ENCODE measurements around the gene C3orf52. TPM values are rescaled to one million over a fixed set of nuclear protein-coding genes. Genes with fewer than 3 reads are reported as not detected.

C3orf52 gene
- total and polyA plus RNA-seq, 2 experiments from 2014 or later: 8.1 to 16.6 TPM

DNA sequence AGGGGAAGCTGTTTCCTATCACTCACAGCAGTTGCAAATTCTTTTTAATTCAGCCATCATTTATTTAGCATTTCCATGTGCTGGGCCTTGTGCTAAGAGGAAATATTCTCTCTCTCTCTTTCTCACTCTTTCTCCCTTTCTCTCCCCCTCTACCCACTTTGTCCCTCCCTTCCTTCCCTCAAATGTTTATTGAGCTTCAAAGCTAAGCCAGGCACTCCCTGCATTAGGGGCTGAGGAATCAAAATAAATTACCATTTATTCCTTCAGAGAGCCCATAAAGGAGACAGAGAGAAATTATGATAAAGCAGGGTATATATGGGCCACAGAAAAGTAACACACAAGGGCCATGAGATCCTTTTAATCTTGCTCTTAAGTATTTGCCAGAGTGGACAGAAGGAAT is 44.9 kb upstream of the C3orf52 start (continued):
- TF ChIP-seq CREB1 (CRISPR knock-in tag; IDR thresholded peaks at IDR 0.05; ENCODE audit: low read depth): no peak
- TF ChIP-seq, protein P1, sequence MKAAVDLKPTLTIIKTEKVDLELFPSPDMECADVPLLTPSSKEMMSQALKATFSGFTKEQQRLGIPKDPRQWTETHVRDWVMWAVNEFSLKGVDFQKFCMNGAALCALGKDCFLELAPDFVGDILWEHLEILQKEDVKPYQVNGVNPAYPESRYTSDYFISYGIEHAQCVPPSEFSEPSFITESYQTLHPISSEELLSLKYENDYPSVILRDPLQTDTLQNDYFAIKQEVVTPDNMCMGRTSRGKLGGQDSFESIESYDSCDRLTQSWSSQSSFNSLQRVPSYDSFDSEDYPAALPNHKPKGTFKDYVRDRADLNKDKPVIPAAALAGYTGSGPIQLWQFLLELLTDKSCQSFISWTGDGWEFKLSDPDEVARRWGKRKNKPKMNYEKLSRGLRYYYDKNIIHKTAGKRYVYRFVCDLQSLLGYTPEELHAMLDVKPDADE (IDR thresholded peaks at IDR 0.05): no peak
- no peak for TF ChIP-seq NANOG (IDR thresholded peaks at IDR 0.05; ENCODE audit: borderline replicate concordance)
- TF ChIP-seq, protein P2, sequence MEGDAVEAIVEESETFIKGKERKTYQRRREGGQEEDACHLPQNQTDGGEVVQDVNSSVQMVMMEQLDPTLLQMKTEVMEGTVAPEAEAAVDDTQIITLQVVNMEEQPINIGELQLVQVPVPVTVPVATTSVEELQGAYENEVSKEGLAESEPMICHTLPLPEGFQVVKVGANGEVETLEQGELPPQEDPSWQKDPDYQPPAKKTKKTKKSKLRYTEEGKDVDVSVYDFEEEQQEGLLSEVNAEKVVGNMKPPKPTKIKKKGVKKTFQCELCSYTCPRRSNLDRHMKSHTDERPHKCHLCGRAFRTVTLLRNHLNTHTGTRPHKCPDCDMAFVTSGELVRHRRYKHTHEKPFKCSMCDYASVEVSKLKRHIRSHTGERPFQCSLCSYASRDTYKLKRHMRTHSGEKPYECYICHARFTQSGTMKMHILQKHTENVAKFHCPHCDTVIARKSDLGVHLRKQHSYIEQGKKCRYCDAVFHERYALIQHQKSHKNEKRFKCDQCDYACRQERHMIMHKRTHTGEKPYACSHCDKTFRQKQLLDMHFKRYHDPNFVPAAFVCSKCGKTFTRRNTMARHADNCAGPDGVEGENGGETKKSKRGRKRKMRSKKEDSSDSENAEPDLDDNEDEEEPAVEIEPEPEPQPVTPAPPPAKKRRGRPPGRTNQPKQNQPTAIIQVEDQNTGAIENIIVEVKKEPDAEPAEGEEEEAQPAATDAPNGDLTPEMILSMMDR (conservative IDR thresholded peaks at IDR 0.05; ENCODE audit: low read depth in 2 of 2): no peak

DNA sequence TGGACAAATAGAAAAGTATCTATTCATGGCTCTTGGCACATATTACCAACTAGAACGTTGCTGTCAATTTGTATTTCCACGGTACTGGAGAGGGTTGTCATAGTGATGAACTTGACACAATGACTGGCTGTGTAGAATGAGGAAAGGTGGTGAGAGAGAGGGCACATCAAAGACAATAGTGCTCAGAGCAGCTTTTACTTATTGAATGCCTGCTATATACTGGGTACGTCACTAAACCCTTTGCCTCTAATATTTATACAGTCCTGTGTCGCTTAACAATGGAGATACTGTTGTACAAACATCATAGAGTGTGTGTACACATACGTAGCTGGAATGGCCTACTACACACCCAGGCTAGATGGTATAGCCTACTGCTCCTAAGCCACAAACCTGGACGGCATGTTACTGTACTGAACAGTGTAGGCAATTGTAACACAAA is 43.3 kb upstream of the C3orf52 start:
- Histone ChIP-seq H3K4me1 (ENCODE audit: insufficient read depth) (peaks cover 15% of the 10 kb centered on the region), H2AFZ (no peak overlapping the region), H3K4me3 (no peak overlapping the region), H4K20me1 (replicated peaks; ENCODE audit: insufficient read depth) (no peaks in the 10 kb centered on the region), H3K4me2 (no peak overlapping the region), H3K27me3 (ENCODE audit: insufficient read depth) (no peaks in the 10 kb centered on the region), H3K36me3 (ENCODE audit: insufficient read depth) (peaks cover 2% of the 10 kb centered on the region; the same call in 1 of the 2 replicates), H3K27ac (ENCODE audit: low read depth) (no peak overlapping the region), H3K9me2 (ENCODE audit: insufficient read depth) (no peaks in the 10 kb centered on the region; the same call in 1 of the 2 replicates), H3K79me2 (replicated peaks; ENCODE audit: insufficient read depth) (no peaks in the 10 kb centered on the region), H3F3A (replicated peaks; ENCODE audit: low read depth) (no peaks in the 10 kb centered on the region; the same call in 1 of the 2 replicates)
- DNase-seq (ENCODE audit: low spot score): no peak
- H3K9me3 Mint-ChIP-seq: peaks cover 11% of the 10 kb centered on the region
- TF ChIP-seq STAT1 (IDR thresholded peaks at IDR 0.05; ENCODE audit: unreplicated experiment) (no peak), ZNF462 (CRISPR knock-in tag; IDR thresholded peaks at IDR 0.05) (no peak), EZH2phosphoT487 (IDR thresholded peaks at IDR 0.05; ENCODE audit: unreplicated experiment) (no peak), NANOG (IDR thresholded peaks at IDR 0.05; ENCODE audit: borderline replicate concordance) (no peak), ZNF114 (CRISPR knock-in tag; IDR thresholded peaks at IDR 0.05) (no peak)
- TF ChIP-seq, protein P2 (conservative IDR thresholded peaks at IDR 0.05; ENCODE audit: low read depth in 2 of 2): no peak
- ATAC-seq: no peak
- H3K36me3 Mint-ChIP-seq (ENCODE audit: low read depth): peaks cover 8% of the 10 kb centered on the region
- no peaks in the 10 kb centered on the region for H3K27me3 Mint-ChIP-seq (ENCODE audit: insufficient read depth, low read depth, poor library complexity)
- no peak overlapping the region for H3K27ac Mint-ChIP-seq
- H3K4me1 Mint-ChIP-seq: peaks cover 26% of the 10 kb centered on the region
- no peak overlapping the region for H3K4me3 Mint-ChIP-seq

All from GM23338 (cell line).